Muscle of back (tissue), 13 donors: Measurements from ENCODE around the gene C4orf17. TPM values are rescaled to one million over a fixed set of nuclear protein-coding genes. Genes with fewer than 3 reads are reported as not detected.
"Not testable (repeated sequence)": the region's sequence is repeated elsewhere in the genome, so short reads cannot be mapped to it uniquely, and the experiment has no call there.

Source experiments
- DNase-seq, 3 donors: peaks; one replicate each; pipeline versions ENCODE4 v3.0.0 to v3.0.0-alpha.2; 2013
- long read RNA-seq, 9 donors: transcript quantifications; one replicate each; lab custom pipeline, GENCODE V29; 2026
- polyA plus RNA-seq, 10 donors: library from polyadenylated mRNA; unstranded; fragments of 120-200 nt; gene quantifications; one replicate each; pipeline ENCODE4 v1.2.1, GENCODE V29; 2013; ENCODE audit not compliant: insufficient read length in 10 of 10

Gene C4orf17
- under 1 TPM in 6 of 10 donors, not detected in 4; 0.07 to 0.21 (median 0.15) TPM for polyA plus RNA-seq
- long read RNA-seq, donor 1: 0 reads
- long read RNA-seq, donor 2: 0 reads
- long read RNA-seq, donor 3: 0 reads
- long read RNA-seq, donor 4: 0 reads
- long read RNA-seq, donor 5: 0 reads
- long read RNA-seq, donor 6: 0 reads
- long read RNA-seq, donor 7: 0 reads
- long read RNA-seq, donor 8: 0 reads
- long read RNA-seq, donor 9: 0 reads

DNA sequence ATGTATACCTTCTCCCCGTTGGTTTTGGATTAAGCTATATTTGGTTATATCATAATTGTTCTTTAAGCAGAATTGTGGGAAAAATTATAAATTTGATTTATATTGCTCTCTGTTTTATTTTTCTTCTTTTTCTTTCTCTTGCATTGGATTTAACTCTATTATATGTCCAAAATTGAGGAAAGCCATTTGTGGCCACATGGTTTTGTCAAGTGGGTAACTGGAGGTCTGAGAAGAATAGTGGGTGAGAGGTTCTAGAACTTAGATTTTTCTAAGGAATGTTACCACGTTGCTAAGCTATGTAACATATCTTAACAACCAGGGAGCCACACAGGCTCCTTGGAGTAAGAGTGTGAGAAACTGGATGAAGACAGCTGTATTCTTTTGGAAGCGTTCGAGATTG, at the start of gene C4orf17:
TSS of gene C4orf17 (plus strand) at position 301 of the 400 bp plus-strand sequence. CDS start 2,061 bp downstream, outside the sequence.
- DNase-seq: no peak

- no peak for DNase-seq
These were observed 49.0 kb upstream of the C4orf17 start for GRCh38 chr4:99461623-99462401.

GRCh38 chr4:99462875-99463464, 47.9 kb upstream of the C4orf17 start:
- peak; percentile 61 to 79 (median 73) for DNase-seq

DNA sequence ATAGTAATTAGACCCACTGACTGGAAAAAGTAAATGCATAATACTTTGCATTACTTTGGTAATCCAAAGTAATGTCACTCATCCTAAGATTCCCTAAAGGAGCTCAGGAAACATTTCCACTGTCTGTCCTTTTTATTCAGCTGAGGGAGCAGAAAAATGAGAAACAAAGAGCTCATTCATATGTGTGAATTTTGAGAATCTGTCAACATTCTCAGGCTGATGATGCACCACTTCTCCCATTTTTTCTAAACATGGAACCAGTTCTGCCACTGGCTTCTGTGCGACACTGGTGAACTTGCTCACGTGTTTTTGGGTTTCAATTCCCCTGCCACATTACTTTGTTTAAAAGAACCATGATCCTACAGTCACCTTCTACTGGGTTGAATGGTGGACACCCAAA, 47.3 kb upstream of the C4orf17 start:
- no peak for DNase-seq

- DNase-seq: no peak
These were observed 42.9 kb upstream of the C4orf17 start for GRCh38 chr4:99467887-99468286.

DNA sequence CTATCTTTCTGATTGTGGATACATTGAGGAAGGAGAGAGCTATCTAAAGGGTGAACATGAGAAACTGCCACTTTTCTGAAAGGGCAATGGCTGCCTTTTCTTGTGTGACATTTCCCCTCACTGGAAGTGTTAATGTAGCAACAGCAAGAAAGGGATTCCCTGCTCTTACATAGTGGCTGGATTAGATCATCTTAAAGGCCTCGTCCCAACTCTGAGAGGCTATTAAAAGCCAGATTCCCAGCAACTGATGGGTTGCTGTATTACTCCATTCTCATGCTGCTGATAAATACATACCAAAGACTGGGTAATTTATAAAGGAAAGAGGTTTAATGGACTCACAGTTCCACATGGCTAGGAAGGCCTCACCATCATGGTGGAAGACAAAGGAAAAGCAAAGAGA, 41.9 kb upstream of the C4orf17 start:
- DNase-seq: no peak

DNA sequence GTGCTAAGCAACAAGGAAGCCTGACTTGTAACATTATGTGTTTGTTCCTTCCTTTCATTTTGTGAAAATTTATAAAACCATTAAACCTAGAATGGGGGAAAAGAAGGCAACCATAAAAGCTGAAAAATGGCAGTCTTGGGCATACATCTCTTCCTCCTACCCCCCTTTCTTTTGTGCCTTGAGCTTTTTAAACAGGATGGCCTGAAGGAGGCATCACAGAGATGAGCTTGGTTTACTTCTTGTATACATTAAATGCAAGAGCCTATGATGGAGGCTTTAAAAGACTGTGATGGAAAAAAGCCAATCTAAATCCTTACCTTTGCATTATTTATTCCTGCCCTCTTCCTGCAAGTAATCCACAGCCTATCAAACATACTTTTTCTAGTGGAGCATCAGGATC, 39.5 kb upstream of the C4orf17 start:
- DNase-seq: no peak

DNA sequence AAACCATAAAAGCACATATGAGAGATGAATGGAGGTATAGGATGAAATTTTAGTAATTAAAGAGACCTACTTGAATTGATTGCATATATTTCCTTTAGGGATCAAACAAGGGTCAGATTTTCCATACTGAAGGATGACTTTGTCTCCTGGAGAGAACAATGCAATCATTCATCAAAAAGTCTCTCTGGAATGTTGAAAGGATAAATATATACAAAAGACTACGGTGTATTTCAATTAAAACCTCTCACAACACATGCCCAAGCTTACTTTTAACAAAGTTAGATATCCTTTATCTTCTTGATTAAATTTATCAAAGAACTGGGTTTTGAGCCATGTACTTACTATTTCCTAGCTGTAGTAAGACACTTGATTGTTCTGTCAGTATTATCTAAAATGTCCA, 38.9 kb upstream of the C4orf17 start:
- DNase-seq: no peak

DNA sequence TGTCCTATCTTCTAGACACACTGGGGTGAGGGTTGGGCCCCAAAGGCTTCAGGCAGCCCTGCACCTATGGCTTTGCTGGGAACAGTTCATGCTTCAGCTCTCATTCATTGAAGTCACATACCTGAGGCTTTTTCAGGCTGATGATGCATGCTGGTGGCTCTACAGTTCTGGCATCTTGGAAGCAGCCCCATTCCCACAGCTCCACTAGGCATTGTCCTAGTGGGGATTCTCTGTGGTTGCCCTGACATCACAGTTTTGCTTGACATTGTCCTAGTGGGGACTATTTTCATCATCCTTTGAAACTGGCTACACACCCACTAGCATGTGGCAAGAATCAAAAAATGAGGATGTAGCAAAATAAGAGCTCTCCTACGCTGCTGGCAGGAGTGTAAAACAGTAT, 37.7 kb upstream of the C4orf17 start:
- DNase-seq: no peak

GRCh38 chr4:99483636-99484035, 27.2 kb upstream of the C4orf17 start:
- DNase-seq: no peak

DNA sequence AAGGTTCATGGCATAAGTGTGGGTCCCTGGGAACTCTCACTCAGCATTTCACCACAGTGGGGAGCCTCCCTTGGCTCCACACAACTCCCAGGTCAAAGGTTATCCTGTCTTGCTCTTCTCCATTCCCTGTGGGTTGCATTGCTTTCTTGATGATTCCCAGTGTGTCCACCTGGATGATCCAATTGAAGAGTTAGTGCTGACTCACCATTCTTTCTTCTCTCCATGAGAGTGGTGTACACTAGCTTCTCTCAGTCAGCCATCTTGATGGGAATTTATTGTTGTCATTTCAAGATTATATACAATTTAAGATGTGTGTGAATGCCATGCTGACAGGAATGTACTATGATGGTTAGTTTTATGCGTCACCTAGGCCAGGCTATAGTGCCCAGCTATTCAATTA, 25.6 kb upstream of the C4orf17 start:
- no peak for DNase-seq

DNA sequence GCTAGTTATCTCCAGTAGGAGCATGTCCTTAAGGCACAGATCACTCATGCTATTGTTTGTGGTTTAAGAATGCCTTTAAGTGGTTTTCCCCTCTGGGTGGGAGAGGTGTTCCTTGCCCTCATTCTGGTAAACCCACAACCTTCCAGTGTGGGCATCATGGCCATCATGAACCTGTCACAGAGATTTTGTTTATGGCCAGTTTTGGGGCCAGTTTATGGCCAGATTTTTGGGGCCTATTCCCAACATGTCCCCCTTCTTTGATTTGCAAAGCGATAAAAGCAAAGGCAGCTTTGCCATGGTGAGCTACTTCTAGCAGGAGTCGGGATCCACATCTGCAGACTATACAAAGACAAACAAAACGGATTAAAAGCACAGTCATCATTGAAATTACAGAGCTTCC, 24.2 kb upstream of the C4orf17 start:
- not testable (repeated sequence) for DNase-seq

- DNase-seq: no peak
These were observed 20.5 kb upstream of the C4orf17 start for GRCh38 chr4:99490286-99490685.

- DNase-seq: peak in 1 of 3 donors; percentile 4
These were observed 5.9 kb upstream of the C4orf17 start for GRCh38 chr4:99504804-99505502.

DNA sequence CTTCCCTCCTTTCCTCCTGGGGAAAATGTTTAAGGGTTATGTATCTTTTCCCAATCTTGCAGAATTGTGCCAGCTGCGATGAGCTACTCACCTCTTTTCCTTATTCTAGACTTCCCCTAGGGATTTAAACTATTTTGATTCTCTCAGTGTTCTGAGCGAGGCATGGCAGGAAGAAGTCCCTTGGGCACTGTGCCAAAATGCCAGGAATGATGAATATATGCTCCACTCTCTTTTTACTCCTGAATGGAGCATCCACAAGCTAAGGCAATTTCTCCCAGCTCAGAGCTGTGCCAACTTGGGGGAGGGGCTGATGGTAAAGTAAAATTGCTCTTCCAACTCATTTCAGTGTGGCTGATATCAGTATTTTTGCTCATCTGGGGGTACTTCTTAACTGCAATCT, 4.0 kb upstream of the C4orf17 start:
- DNase-seq: no peak

DNA sequence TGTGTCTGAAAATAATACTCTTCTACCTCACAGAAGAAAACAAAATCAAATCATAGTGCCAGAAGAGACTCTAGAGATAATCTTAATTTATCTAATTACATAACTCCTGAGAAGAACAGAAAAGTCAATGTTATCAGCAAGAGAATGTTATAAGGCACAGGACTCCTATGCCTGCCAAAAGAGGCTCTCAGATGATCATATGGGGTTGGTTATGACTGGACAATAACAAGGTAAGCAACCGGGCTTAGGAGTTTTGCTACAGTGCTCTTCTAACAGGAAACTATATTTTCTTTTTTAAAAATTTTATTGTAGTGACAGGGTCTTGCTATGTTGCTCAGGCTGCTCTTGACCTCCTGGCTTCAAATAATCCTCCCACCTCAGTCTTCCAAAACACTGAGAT, 3.5 kb upstream of the C4orf17 start:
- no peak for DNase-seq

GRCh38 chr4:99507762-99508161, 3.1 kb upstream of the C4orf17 start:
- no peak for DNase-seq

DNA sequence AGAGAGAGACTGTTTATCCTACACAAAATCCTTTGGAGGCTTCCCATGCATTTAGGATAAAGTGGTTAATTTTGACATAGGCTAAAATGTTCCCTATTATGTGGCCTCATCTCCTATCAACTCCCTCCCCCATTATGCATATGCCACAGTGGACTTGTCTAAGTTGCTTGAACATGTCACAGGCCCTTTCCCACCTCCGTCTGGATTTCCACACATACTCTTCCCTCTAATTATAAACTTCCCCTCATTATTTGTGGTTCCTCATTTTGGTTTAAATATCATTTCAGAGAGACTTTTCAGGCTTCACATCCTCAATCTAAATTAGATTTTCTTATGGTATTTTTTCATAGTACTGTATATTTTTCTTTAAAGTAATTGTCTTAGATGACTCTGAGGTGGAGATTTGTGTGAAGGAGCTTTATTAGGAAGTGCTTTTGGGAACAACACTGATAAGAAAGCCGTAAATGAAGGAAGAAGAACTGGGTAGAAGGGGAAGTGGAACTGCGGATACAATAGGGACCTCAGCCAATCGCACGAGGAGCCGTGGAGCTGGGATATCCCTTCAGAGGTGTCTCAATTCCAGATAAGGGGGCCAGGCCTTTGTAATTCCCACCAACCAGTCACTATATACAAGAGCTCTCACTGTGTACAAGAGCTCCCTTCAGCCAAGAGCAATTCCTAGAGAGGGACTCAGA, 7.9 kb downstream of the C4orf17 start:
- DNase-seq: no peak

GRCh38 chr4:99529228-99529627, 18.4 kb downstream of the C4orf17 start:
- DNase-seq: peak in 2 of 3 donors; percentile 20 to 41

GRCh38 chr4:99529956-99530355, 19.1 kb downstream of the C4orf17 start:
- DNase-seq: peak in 1 of 3 donors; percentile 7

GRCh38 chr4:99534699-99535098, 23.9 kb downstream of the C4orf17 start:
- not testable (repeated sequence) for DNase-seq

- peak; percentile 14 to 41 (median 14) for DNase-seq
These were observed 25.4 kb downstream of the C4orf17 start for GRCh38 chr4:99536271-99536670.
